Measurements from ENCODE around the gene MGRN1. TPM values are rescaled to one million over a fixed set of nuclear protein-coding genes. Genes with fewer than 3 reads are reported as not detected.

Gene MGRN1
- total and polyA plus RNA-seq, 2 of the 13 experiments (the other 11 are each of a cell fraction or from before 2014, with no cell fraction given), result 11.9 to 12.6 TPM

DNA sequence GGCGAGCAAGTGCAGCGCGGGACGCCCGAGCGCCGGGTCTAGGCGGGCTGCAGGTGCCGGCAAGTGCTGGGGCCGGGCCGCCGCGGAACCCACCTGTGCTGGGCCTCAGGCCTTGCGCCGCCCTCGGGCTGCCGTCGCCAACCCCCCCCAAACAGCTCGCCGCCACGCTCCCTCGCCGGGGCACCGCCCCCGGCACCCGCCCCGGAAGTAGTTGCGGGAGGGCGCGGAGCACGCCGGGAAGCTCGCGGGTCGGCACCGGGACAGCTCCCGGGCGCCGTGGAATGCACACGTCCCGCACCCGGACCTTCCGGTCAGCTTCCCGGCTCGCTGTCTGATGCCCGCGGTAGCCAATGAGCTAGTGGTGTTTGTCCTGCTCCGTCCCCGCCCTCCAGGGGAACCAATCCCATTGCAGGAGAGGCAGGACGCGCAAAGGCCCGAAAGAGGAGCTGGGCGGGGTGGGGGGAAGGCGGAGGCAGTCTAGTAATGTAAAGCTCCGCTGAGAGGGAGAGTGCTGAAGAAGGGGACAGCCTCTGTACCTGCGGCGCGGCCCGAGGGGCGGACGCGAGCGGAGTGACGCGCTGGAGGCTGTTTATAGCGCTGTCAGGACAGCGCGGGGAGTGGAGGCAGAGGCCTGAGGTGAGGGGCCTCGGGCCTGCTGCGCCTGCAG, 109.6 kb downstream of the MGRN1 start, which contains the start of the genes ANKS3 and DNAAF8 (continued):
- TF ChIP-seq ZNF510 (CRISPR knock-in tag; IDR thresholded peaks at IDR 0.05; ENCODE audit: low read depth) (no peak), PTBP1 (IDR thresholded peaks at IDR 0.05; ENCODE audit: low read depth, low read length, poor library complexity, severe bottlenecking) (no peak), HNRNPH1 (optimal IDR thresholded peaks at IDR 0.05; ENCODE audit: low read depth, low read length) (no peak), ZBTB20 (CRISPR knock-in tag; IDR thresholded peaks at IDR 0.05; ENCODE audit: borderline replicate concordance, low read depth) (no peak), ZNF180 (CRISPR knock-in tag; IDR thresholded peaks at IDR 0.05; ENCODE audit: borderline replicate concordance, low read depth) (0 out of 2 replicates have a peak, but pooled peaks have one; percentile 41), HMG20B (CRISPR knock-in tag; conservative IDR thresholded peaks at IDR 0.05) (no peak), ZFX (CRISPR knock-in tag; IDR thresholded peaks at IDR 0.05; ENCODE audit: low read depth) (peak; percentile 94), RBFOX2 (IDR thresholded peaks at IDR 0.05; ENCODE audit: low read depth, low read length) (peak; percentile 83), ZNF138 (CRISPR knock-in tag; IDR thresholded peaks at IDR 0.05; ENCODE audit: low read depth) (0 out of 2 replicates have a peak, but pooled peaks have one; percentile 80), KDM2A (CRISPR knock-in tag; IDR thresholded peaks at IDR 0.05; ENCODE audit: borderline replicate concordance, low read depth) (peak; percentile 87; the same call in 1 of the 2 replicates), CBX5 (CRISPR knock-in tag; IDR thresholded peaks at IDR 0.05; ENCODE audit: borderline replicate concordance) (no peak), RARA (CRISPR knock-in tag; IDR thresholded peaks at IDR 0.05) (peak; percentile 56), SIN3B (IDR thresholded peaks at IDR 0.05; ENCODE audit: low read length) (0 out of 2 replicates have a peak, but pooled peaks have one; percentile 23), ZNF614 (CRISPR knock-in tag; IDR thresholded peaks at IDR 0.05; ENCODE audit: borderline replicate concordance) (no peak)
- TF ChIP-seq, protein P1, sequence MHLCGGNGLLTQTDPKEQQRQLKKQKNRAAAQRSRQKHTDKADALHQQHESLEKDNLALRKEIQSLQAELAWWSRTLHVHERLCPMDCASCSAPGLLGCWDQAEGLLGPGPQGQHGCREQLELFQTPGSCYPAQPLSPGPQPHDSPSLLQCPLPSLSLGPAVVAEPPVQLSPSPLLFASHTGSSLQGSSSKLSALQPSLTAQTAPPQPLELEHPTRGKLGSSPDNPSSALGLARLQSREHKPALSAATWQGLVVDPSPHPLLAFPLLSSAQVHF (CRISPR knock-in tag; IDR thresholded peaks at IDR 0.05), result no peak
- TF ChIP-seq, protein P2, sequence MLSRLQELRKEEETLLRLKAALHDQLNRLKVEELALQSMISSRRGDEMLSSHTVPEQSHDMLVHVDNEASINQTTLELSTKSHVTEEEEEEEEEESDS (CRISPR knock-in tag; IDR thresholded peaks at IDR 0.05; ENCODE audit: borderline replicate concordance), result no peak
- TF ChIP-seq, protein P3, sequence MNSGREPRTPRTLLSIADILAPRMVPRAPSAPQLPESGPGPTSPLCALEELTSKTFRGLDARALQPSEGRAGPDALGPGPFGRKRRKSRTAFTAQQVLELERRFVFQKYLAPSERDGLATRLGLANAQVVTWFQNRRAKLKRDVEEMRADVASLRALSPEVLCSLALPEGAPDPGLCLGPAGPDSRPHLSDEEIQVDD (CRISPR knock-in tag; IDR thresholded peaks at IDR 0.05; ENCODE audit: borderline replicate concordance), result no peak; the same call in 1 of the 2 replicates
- TF ChIP-seq, protein P4, sequence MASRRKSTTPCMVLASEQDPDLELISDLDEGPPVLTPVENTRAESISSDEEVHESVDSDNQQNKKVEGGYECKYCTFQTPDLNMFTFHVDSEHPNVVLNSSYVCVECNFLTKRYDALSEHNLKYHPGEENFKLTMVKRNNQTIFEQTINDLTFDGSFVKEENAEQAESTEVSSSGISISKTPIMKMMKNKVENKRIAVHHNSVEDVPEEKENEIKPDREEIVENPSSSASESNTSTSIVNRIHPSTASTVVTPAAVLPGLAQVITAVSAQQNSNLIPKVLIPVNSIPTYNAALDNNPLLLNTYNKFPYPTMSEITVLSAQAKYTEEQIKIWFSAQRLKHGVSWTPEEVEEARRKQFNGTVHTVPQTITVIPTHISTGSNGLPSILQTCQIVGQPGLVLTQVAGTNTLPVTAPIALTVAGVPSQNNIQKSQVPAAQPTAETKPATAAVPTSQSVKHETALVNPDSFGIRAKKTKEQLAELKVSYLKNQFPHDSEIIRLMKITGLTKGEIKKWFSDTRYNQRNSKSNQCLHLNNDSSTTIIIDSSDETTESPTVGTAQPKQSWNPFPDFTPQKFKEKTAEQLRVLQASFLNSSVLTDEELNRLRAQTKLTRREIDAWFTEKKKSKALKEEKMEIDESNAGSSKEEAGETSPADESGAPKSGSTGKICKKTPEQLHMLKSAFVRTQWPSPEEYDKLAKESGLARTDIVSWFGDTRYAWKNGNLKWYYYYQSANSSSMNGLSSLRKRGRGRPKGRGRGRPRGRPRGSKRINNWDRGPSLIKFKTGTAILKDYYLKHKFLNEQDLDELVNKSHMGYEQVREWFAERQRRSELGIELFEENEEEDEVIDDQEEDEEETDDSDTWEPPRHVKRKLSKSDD (CRISPR knock-in tag; IDR thresholded peaks at IDR 0.05; ENCODE audit: low read depth), result peak; percentile 73
- TF ChIP-seq, protein P5, sequence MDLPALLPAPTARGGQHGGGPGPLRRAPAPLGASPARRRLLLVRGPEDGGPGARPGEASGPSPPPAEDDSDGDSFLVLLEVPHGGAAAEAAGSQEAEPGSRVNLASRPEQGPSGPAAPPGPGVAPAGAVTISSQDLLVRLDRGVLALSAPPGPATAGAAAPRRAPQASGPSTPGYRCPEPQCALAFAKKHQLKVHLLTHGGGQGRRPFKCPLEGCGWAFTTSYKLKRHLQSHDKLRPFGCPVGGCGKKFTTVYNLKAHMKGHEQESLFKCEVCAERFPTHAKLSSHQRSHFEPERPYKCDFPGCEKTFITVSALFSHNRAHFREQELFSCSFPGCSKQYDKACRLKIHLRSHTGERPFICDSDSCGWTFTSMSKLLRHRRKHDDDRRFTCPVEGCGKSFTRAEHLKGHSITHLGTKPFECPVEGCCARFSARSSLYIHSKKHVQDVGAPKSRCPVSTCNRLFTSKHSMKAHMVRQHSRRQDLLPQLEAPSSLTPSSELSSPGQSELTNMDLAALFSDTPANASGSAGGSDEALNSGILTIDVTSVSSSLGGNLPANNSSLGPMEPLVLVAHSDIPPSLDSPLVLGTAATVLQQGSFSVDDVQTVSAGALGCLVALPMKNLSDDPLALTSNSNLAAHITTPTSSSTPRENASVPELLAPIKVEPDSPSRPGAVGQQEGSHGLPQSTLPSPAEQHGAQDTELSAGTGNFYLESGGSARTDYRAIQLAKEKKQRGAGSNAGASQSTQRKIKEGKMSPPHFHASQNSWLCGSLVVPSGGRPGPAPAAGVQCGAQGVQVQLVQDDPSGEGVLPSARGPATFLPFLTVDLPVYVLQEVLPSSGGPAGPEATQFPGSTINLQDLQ (CRISPR knock-in tag; IDR thresholded peaks at IDR 0.05), result peak; percentile 59; the same call in 1 of the 2 replicates
- TF ChIP-seq, protein P6, sequence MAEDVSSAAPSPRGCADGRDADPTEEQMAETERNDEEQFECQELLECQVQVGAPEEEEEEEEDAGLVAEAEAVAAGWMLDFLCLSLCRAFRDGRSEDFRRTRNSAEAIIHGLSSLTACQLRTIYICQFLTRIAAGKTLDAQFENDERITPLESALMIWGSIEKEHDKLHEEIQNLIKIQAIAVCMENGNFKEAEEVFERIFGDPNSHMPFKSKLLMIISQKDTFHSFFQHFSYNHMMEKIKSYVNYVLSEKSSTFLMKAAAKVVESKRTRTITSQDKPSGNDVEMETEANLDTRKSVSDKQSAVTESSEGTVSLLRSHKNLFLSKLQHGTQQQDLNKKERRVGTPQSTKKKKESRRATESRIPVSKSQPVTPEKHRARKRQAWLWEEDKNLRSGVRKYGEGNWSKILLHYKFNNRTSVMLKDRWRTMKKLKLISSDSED (CRISPR knock-in tag; IDR thresholded peaks at IDR 0.05), result no peak

Measured in HepG2 (cell line).